PC-3 (cell line): ENCODE results near the gene VTI1A. TPM values are rescaled to one million over a fixed set of nuclear protein-coding genes. Genes with fewer than 3 reads are reported as not detected.

Experiments used
- ATAC-seq: fragments of 200-7000 bp; cut with Tn5 transposase; 2 replicates; pipeline ENCODE4 v1.9.1; 2020; ENCODE audit warnings: mild to moderate bottlenecking, moderate library complexity
- BruUV-seq: library from RNA; stranded (reverse); fragments of 400-500 nt; replicated peaks from 2 replicates; lab custom pipeline; 2021; lab: Mats Ljungman, UMichigan
- CTCF ChIA-PET: fragments of 300-600 bp; sonication (Branson Sonifier 250); formaldehyde crosslinking; loops from one replicate; lab custom pipeline; 2022; ENCODE audit warnings: antibody characterized with exemption; lab: Charles Lee
- POLR2A ChIA-PET: fragments of 300-600 bp; sonication (Branson Sonifier 250); formaldehyde crosslinking; loops from one replicate; lab custom pipeline; 2022; ENCODE audit warnings: antibody characterized with exemption; ENCODE audit not compliant: unreplicated experiment; lab: Charles Lee
- DNase-seq: peaks from one replicate; pipeline ENCODE4 v3.0.0-alpha.2; 2015
- H2AFZ ChIP-seq: fragments of 300-600 bp; sonication (generic); 2 replicates; pipeline ENCODE4 v1.6.0; 2016; ENCODE audit warnings: antibody characterized with exemption, low read length
- H3F3A ChIP-seq: fragments of 300-600 bp; sonication (generic); one replicate; pipeline ENCODE4 v1.6.0; 2017; ENCODE audit warnings: antibody characterized with exemption, low read length, control low read depth, mild to moderate bottlenecking; ENCODE audit not compliant: unreplicated experiment
- H3K27ac ChIP-seq: fragments of 300-600 bp; sonication (generic); 2 replicates; pipeline ENCODE4 v1.5.1; 2016; ENCODE audit warnings: mild to moderate bottlenecking, low read length
- H3K27me3 ChIP-seq: fragments of 300-600 bp; sonication (generic); 2 replicates; pipeline ENCODE4 v1.6.1; 2016; ENCODE audit warnings: low read length, mixed read lengths
- H3K36me3 ChIP-seq: fragments of 300-600 bp; sonication (generic); 2 replicates; pipeline ENCODE4 v1.6.1; 2016; ENCODE audit warnings: low read depth, mixed run types, low read length, mixed read lengths
- H3K4me1 ChIP-seq: fragments of 300-600 bp; sonication (generic); 2 replicates; pipeline ENCODE4 v1.5.1; 2016; ENCODE audit warnings: low read length; ENCODE audit not compliant: insufficient read depth
- H3K4me2 ChIP-seq: fragments of 300-600 bp; sonication (generic); 2 replicates; pipeline ENCODE4 v1.6.0; 2016; ENCODE audit warnings: low read length
- H3K4me3 ChIP-seq: fragments of 300-600 bp; sonication (generic); 2 replicates; pipeline ENCODE4 v1.5.1; 2016; ENCODE audit warnings: mild to moderate bottlenecking, low read length, mixed read lengths
- H3K79me2 ChIP-seq: fragments of 300-600 bp; sonication (generic); 2 replicates; pipeline ENCODE4 v1.6.1; 2017; ENCODE audit warnings: low read length, mixed read lengths
- H3K9ac ChIP-seq: fragments of 300-600 bp; sonication (generic); 2 replicates; pipeline ENCODE4 v1.6.0; 2016; ENCODE audit warnings: mild to moderate bottlenecking, low read length
- H3K9me2 ChIP-seq: fragments of 300-600 bp; sonication (generic); replicated peaks from 2 replicates; pipeline ENCODE4 v1.6.1; 2016; ENCODE audit warnings: mixed run types, low read length, mixed read lengths
- H3K9me3 ChIP-seq: fragments of 300-600 bp; sonication (generic); 2 replicates; pipeline ENCODE4 v1.6.1; 2016; ENCODE audit warnings: low read length, mixed read lengths
- H4K20me1 ChIP-seq: fragments of 300-600 bp; sonication (generic); 2 replicates; pipeline ENCODE4 v1.6.1; 2016; ENCODE audit warnings: low read length, mixed read lengths
- EZH2 ChIP-seq: fragments of 300-600 bp; sonication (generic); IDR thresholded peaks from one replicate; pipeline ENCODE4 v1.6.1; 2017; ENCODE audit warnings: antibody characterized with exemption, mild to moderate bottlenecking, low read length; ENCODE audit not compliant: unreplicated experiment
- EZH2phosphoT487 ChIP-seq: fragments of 300-600 bp; sonication (generic); IDR thresholded peaks from 2 replicates; pipeline ENCODE4 v1.6.1; 2018; ENCODE audit warnings: mild to moderate bottlenecking, antibody characterized with exemption, low read length, borderline replicate concordance
- intact Hi-C: fragments of 100-400 bp; cut with micrococcal nuclease; formaldehyde crosslinking; loops from 2 replicates; pipeline ENCODE4 v1.9.0; 2023
- total RNA-seq: library from RNA; depleted of rRNA; stranded (reverse); fragments of >200 nt; gene quantifications from 2 replicates; pipeline ENCODE4 v1.2.3, GENCODE V29; 2014
- TF ChIP-seq, protein P1 (sequence below): fragments of 300-600 bp; sonication (generic); conservative IDR thresholded peaks from 2 replicates; pipeline ENCODE4 v1.5.1; 2017; ENCODE audit warnings: antibody characterized with exemption, low read depth, mild to moderate bottlenecking, low read length

VTI1A gene
- total RNA-seq, 1 experiment from 2014 or later, result 18.1 TPM

DNA sequence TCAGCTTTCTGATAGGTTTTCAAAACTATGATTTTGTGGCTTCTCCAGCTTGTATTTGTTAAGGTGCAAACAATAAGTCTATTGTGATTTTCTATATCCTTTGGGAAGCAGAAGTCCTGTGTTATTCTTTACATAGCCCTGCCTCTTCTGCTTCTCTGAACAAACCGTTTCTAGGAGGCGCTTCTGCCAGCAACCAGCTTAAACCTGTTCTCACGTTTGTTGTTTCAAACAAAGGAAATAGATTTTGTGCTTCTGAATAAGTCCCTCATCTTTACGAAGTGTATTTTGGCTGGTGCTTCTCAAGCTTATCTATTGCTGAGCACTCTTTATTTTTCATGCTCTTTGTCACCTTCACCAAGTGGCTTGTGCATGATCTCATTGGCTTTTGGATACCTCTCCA is 61.0 kb downstream of the VTI1A start:
- ChIA-PET POLR2A (no interaction called here), CTCF (no interaction called here)
- TF ChIP-seq EZH2 (no peak), EZH2phosphoT487 (no peak)
- TF ChIP-seq, protein P1, sequence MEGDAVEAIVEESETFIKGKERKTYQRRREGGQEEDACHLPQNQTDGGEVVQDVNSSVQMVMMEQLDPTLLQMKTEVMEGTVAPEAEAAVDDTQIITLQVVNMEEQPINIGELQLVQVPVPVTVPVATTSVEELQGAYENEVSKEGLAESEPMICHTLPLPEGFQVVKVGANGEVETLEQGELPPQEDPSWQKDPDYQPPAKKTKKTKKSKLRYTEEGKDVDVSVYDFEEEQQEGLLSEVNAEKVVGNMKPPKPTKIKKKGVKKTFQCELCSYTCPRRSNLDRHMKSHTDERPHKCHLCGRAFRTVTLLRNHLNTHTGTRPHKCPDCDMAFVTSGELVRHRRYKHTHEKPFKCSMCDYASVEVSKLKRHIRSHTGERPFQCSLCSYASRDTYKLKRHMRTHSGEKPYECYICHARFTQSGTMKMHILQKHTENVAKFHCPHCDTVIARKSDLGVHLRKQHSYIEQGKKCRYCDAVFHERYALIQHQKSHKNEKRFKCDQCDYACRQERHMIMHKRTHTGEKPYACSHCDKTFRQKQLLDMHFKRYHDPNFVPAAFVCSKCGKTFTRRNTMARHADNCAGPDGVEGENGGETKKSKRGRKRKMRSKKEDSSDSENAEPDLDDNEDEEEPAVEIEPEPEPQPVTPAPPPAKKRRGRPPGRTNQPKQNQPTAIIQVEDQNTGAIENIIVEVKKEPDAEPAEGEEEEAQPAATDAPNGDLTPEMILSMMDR, result no peak
- no peak overlapping the region for H3K4me2 ChIP-seq
- H4K20me1 ChIP-seq, result no peaks in the 10 kb centered on the region
- no peaks in the 10 kb centered on the region for H3K4me1 ChIP-seq
- BruUV-seq, result no TSS peak
- H3K9ac ChIP-seq, result no peak overlapping the region
- no peaks in the 10 kb centered on the region for H3K9me2 ChIP-seq
- no peak for DNase-seq
- no peaks in the 10 kb centered on the region for H3F3A ChIP-seq
- no peaks in the 10 kb centered on the region for H3K79me2 ChIP-seq
- no peak overlapping the region for H2AFZ ChIP-seq
- intact Hi-C loops, result no loop called here
- ATAC-seq, result no peak
- H3K4me3 ChIP-seq, result no peak overlapping the region
- no peaks in the 10 kb centered on the region for H3K27me3 ChIP-seq
- no peaks in the 10 kb centered on the region for H3K36me3 ChIP-seq
- H3K9me3 ChIP-seq, result no peaks in the 10 kb centered on the region
- H3K27ac ChIP-seq, result no peak overlapping the region

- DNase-seq (no peak), ATAC-seq (no peak)
- no TSS peak for BruUV-seq
- Histone ChIP-seq H3K27ac (no peak overlapping the region), H3K36me3 (no peaks in the 10 kb centered on the region), H3K9me2 (no peaks in the 10 kb centered on the region), H2AFZ (no peak overlapping the region), H3K4me2 (no peak overlapping the region), H3K27me3 (no peaks in the 10 kb centered on the region), H3K79me2 (no peaks in the 10 kb centered on the region), H3K9me3 (no peaks in the 10 kb centered on the region), H3F3A (no peaks in the 10 kb centered on the region), H3K9ac (no peak overlapping the region), H4K20me1 (no peaks in the 10 kb centered on the region), H3K4me3 (no peak overlapping the region), H3K4me1 (no peaks in the 10 kb centered on the region)
- TF ChIP-seq EZH2 (no peak), EZH2phosphoT487 (no peak)
- TF ChIP-seq, protein P1, result no peak
- intact Hi-C loops, result no loop called here
- ChIA-PET POLR2A (no interaction called here), CTCF (no interaction called here)
Measured at GRCh38 chr10:112509558-112510291, 62.7 kb downstream of the VTI1A start.

GRCh38 chr10:112510384-112510783 is 63.4 kb downstream of the VTI1A start:
- no peaks in the 10 kb centered on the region for H3K36me3 ChIP-seq
- CTCF ChIA-PET, result no interaction called here

More at GRCh38 chr10:112510384-112510783, 63.4 kb downstream of the VTI1A start:
- H3K9me2 ChIP-seq, result no peaks in the 10 kb centered on the region
- no peaks in the 10 kb centered on the region for H3K9me3 ChIP-seq
- no peaks in the 10 kb centered on the region for H3K79me2 ChIP-seq
- no peaks in the 10 kb centered on the region for H3F3A ChIP-seq
- POLR2A ChIA-PET, result no interaction called here
- TF ChIP-seq EZH2 (no peak), EZH2phosphoT487 (no peak)
- TF ChIP-seq, protein P1, result no peak
- H3K4me2 ChIP-seq, result no peak overlapping the region
- no peaks in the 10 kb centered on the region for H3K4me1 ChIP-seq
- no peaks in the 10 kb centered on the region for H3K27me3 ChIP-seq
- H2AFZ ChIP-seq, result no peak overlapping the region
- no peak overlapping the region for H3K27ac ChIP-seq
- no peak for DNase-seq
- no peaks in the 10 kb centered on the region for H4K20me1 ChIP-seq
- H3K4me3 ChIP-seq, result no peak overlapping the region
- BruUV-seq, result no TSS peak
- ATAC-seq, result no peak
- no peak overlapping the region for H3K9ac ChIP-seq
- intact Hi-C loops, result no loop called here
